GM12878 (cell line): ENCODE measurements around the gene CCDC9.

Experiments
- CHD4 ChIP-seq: fragments of 200-600 bp; sonication (generic); IDR thresholded peaks from 2 replicates; pipeline ENCODE4 v1.6.1; 2016; ENCODE audit warnings: mild to moderate bottlenecking
- JUNB ChIP-seq: IDR thresholded peaks from 2 replicates; pipeline ENCODE4 v1.6.1; 2016; ENCODE audit warnings: antibody characterized with exemption, mild to moderate bottlenecking
- JUND ChIP-seq: IDR thresholded peaks from 2 replicates; pipeline ENCODE4 v1.6.1; 2012; ENCODE audit warnings: low read depth, mild to moderate bottlenecking, low read length, improper control_type of control experiment, moderate library complexity
- NFYA ChIP-seq: IDR thresholded peaks from 2 replicates; pipeline ENCODE4 v1.6.1; 2011; ENCODE audit warnings: low read depth, mild to moderate bottlenecking, low read length, improper control_type of control experiment, borderline replicate concordance
- RFX5 ChIP-seq: IDR thresholded peaks from 2 replicates; pipeline ENCODE4 v1.6.1; 2011; ENCODE audit warnings: low read depth, low read length, improper control_type of control experiment
- TF ChIP-seq, protein P1 (sequence below): IDR thresholded peaks from 2 replicates; pipeline ENCODE4 v1.6.1; 2012; ENCODE audit warnings: mild to moderate bottlenecking, low read depth, low read length

DNA sequence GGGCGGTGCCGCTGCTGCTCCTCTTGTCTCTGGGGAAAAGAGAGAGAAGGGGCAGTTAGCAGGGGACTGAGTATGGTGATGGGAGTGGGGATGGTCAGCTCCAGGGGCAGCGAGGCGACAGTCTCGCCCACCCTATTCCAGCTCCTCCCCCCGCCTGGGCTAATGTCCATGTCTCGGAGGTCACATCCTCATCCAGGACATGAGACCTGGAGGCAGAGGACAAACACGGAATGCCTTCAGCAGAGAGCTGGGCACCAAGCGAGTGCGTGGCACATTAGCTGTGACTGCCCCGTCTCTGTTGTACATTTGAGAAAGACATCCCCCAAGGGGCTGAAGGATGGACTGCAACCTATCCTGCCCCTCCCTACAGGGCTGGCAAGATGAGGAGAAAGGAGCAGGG is 34.4 kb upstream of the CCDC9 start:
- TF ChIP-seq NFYA, result no peak
- TF ChIP-seq, protein P1, sequence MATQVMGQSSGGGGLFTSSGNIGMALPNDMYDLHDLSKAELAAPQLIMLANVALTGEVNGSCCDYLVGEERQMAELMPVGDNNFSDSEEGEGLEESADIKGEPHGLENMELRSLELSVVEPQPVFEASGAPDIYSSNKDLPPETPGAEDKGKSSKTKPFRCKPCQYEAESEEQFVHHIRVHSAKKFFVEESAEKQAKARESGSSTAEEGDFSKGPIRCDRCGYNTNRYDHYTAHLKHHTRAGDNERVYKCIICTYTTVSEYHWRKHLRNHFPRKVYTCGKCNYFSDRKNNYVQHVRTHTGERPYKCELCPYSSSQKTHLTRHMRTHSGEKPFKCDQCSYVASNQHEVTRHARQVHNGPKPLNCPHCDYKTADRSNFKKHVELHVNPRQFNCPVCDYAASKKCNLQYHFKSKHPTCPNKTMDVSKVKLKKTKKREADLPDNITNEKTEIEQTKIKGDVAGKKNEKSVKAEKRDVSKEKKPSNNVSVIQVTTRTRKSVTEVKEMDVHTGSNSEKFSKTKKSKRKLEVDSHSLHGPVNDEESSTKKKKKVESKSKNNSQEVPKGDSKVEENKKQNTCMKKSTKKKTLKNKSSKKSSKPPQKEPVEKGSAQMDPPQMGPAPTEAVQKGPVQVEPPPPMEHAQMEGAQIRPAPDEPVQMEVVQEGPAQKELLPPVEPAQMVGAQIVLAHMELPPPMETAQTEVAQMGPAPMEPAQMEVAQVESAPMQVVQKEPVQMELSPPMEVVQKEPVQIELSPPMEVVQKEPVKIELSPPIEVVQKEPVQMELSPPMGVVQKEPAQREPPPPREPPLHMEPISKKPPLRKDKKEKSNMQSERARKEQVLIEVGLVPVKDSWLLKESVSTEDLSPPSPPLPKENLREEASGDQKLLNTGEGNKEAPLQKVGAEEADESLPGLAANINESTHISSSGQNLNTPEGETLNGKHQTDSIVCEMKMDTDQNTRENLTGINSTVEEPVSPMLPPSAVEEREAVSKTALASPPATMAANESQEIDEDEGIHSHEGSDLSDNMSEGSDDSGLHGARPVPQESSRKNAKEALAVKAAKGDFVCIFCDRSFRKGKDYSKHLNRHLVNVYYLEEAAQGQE, result no peak
- TF ChIP-seq RFX5, result no peak
- TF ChIP-seq JUNB, result no peak
- TF ChIP-seq CHD4, result no peak
- TF ChIP-seq JUND, result no peak
